CD14-positive monocyte (primary cell): ENCODE measurements around the gene TERT. TPM values are rescaled to one million over a fixed set of nuclear protein-coding genes. Genes with fewer than 3 reads are reported as not detected.

Experiments used
- DNase-seq, 3 donors: peaks; one replicate each; pipeline ENCODE4 v3.0.0-alpha.2; 2011 to 2022
- H2AFZ ChIP-seq: 2 replicates; pipeline ENCODE4 v1.6.0; 2012; ENCODE audit warnings: mild to moderate bottlenecking, low read depth, low read length, inconsistent platforms; ENCODE audit not compliant: insufficient read depth, poor library complexity, severe bottlenecking
- H3K27ac ChIP-seq, 2 donors: 1 replicate in 1 of 2; 2 replicates in 1 of 2; pipeline ENCODE4 v1.5.1; 2012 to 2013; ENCODE audit warnings: low read length in 2 of 2, control low read depth in 1 of 2, inconsistent platforms in 1 of 2, low read depth in 1 of 2, mild to moderate bottlenecking in 1 of 2
- H3K27me3 ChIP-seq, 2 donors: one replicate each; pipeline versions ENCODE4 v1.6.0 to v1.6.1; 2011 to 2013; ENCODE audit warnings: low read length in 2 of 2; ENCODE audit not compliant: control insufficient read depth in 2 of 2, insufficient read depth in 2 of 2
- H3K36me3 ChIP-seq, 2 donors: replicated peaks in 1 of 2; 1 replicate in 1 of 2; 2 replicates in 1 of 2; pipeline versions ENCODE4 v1.5.1 to v1.6.1; 2012 to 2013; ENCODE audit warnings: low read length in 2 of 2, control low read depth in 1 of 2, inconsistent platforms in 1 of 2, mild to moderate bottlenecking in 1 of 2; ENCODE audit not compliant: insufficient read depth in 2 of 2, control insufficient read depth in 1 of 2
- H3K4me1 ChIP-seq, 2 donors: 1 replicate in 1 of 2; 2 replicates in 1 of 2; pipeline versions ENCODE4 v1.5.1 to v1.6.1; 2012 to 2013; ENCODE audit warnings: low read length in 2 of 2, control low read depth in 1 of 2, inconsistent platforms in 1 of 2, mild to moderate bottlenecking in 1 of 2, moderate library complexity in 1 of 2; ENCODE audit not compliant: insufficient read depth in 2 of 2, control insufficient read depth in 1 of 2
- H3K4me2 ChIP-seq: replicated peaks from 2 replicates; pipeline ENCODE3; 2012; ENCODE audit warnings: low read length, moderate library complexity, mild to moderate bottlenecking; ENCODE audit not compliant: poor library complexity, severe bottlenecking; ENCODE audit errors: extremely low read depth
- H3K4me3 ChIP-seq, 3 experiments: fragments of 200-600 bp in 1 of 3; sonication (generic) in 1 of 3; replicated peaks in 1 of 3; 1 replicate in 2 of 3; 2 replicates in 1 of 3; pipeline ENCODE4 v1.5.1; 2011 to 2013; ENCODE audit warnings: low read length in 3 of 3, mild to moderate bottlenecking in 3 of 3, control low read depth in 2 of 3, low read depth in 2 of 3, inconsistent platforms in 1 of 3, moderate library complexity in 1 of 3
- H3K79me2 ChIP-seq: 2 replicates; pipeline ENCODE4 v1.6.0; 2012; ENCODE audit warnings: mild to moderate bottlenecking, control low read depth, inconsistent platforms, low read length, moderate library complexity; ENCODE audit not compliant: insufficient read depth
- H3K9ac ChIP-seq: 2 replicates; pipeline ENCODE4 v1.6.0; 2017; ENCODE audit warnings: low read length, mild to moderate bottlenecking; ENCODE audit not compliant: insufficient read depth, poor library complexity, severe bottlenecking
- H3K9me3 ChIP-seq, 2 donors: replicated peaks in 1 of 2; 1 replicate in 1 of 2; 2 replicates in 1 of 2; pipeline versions ENCODE4 v1.5.1 to v1.6.1; 2012 to 2013; ENCODE audit warnings: low read length in 2 of 2, control low read depth in 1 of 2; ENCODE audit not compliant: control insufficient read depth in 1 of 2, insufficient read depth in 1 of 2
- H4K20me1 ChIP-seq: 2 replicates; pipeline ENCODE4 v1.6.0; 2012; ENCODE audit warnings: mild to moderate bottlenecking, low read length, control low read depth, moderate library complexity; ENCODE audit not compliant: insufficient read depth
- H3K27ac Mint-ChIP-seq, 7 donors: one replicate each; pipeline ENCODE4 v1.8.0; 2020; ENCODE audit warnings: mild to moderate bottlenecking in 7 of 7, mixed read lengths in 7 of 7, moderate library complexity in 6 of 7, inconsistent platforms in 2 of 7
- H3K27me3 Mint-ChIP-seq, 3 donors: one replicate each; pipeline ENCODE4 v1.8.0; 2021 to 2022; ENCODE audit warnings: low read depth in 3 of 3, mild to moderate bottlenecking in 3 of 3, mixed read lengths in 3 of 3, moderate library complexity in 3 of 3, inconsistent platforms in 1 of 3
- H3K36me3 Mint-ChIP-seq, 2 donors: one replicate each; pipeline ENCODE4 v1.8.0; 2020; ENCODE audit warnings: mixed read lengths in 2 of 2, inconsistent platforms in 1 of 2, mild to moderate bottlenecking in 1 of 2
- H3K4me1 Mint-ChIP-seq: one replicate; pipeline ENCODE4 v1.8.0; 2020; ENCODE audit warnings: mild to moderate bottlenecking, mixed read lengths
- H3K4me3 Mint-ChIP-seq, 2 donors: one replicate each; pipeline ENCODE4 v1.8.0; 2020; ENCODE audit warnings: mild to moderate bottlenecking in 2 of 2, mixed read lengths in 2 of 2, moderate library complexity in 1 of 2
- H3K9me3 Mint-ChIP-seq, 7 donors: one replicate each; pipeline ENCODE4 v1.8.0; 2020 to 2022; ENCODE audit warnings: mixed read lengths in 7 of 7, mild to moderate bottlenecking in 6 of 7, moderate library complexity in 6 of 7, inconsistent platforms in 2 of 7
- WGBS: methylation state at CpG from one replicate; pipeline ENCODE4 v1.1.5; 2013; ENCODE audit warnings: missing lambda C conversion rate; ENCODE audit not compliant: insufficient coverage; 5-methylcytosine and 5-hydroxymethylcytosine counted together
- intact Hi-C, 2 donors: fragments of 100-400 bp; cut with micrococcal nuclease; formaldehyde crosslinking; loops; one replicate each; pipeline versions ENCODE4 v1.15.0 to v1.15.1; 2023
- polyA plus RNA-seq, 3 donors: library from polyadenylated mRNA; depleted of rRNA in 1 of 3; unstranded in 2 of 3; stranded (reverse) in 1 of 3; fragments of 300-500 nt in 2 of 3; fragments of >200 nt in 1 of 3; fragmentation: Illumina TruSeq in 2 of 3; gene quantifications; 1 replicate in 2 of 3; 2 replicates in 1 of 3; pipeline ENCODE4 v1.2.3, GENCODE V29; 2012 to 2021
- TF ChIP-seq, protein P1 (sequence below): fragments of 200-600 bp; IDR thresholded peaks from one replicate; pipeline ENCODE4 v1.8.0; 2022; ENCODE audit warnings: antibody characterized with exemption, mild to moderate bottlenecking

TERT gene
- polyA plus RNA-seq, 3 donors, result not detected

DNA sequence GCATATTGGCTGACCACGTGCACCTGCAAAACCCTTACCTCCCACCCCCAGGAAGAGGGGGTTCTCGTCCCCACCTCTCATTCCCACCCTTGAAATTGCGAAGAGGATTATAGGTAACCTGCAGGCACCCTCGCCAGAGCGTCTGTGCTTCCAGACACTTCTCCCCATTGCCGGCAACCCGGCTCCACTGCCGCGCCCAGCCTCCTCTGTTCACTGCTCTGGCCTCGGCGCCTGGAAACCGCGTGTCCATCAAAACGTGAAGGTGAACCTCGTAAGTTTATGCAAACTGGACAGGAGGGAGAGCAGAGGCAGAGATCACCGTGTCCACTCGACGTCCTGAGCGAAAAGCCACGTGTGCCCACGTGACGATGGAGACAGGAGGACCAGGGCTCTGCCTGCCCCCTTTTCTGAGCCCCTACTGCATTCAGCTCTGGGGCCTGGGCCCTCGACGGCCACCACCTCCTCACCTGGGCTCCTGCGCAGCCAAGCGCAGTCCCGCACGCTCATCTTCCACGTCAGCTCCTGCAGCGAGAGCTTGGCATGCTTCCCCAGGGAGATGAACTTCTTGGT lies 1.9 kb downstream of the TERT start:
- H3K4me3 Mint-ChIP-seq, result no peak overlapping the region
- Histone ChIP-seq H3K4me3 (no peak overlapping the region), H4K20me1 (no peaks in the 10 kb centered on the region), H3K9ac (no peak overlapping the region), H3K27ac (no peak overlapping the region), H3K36me3 (no peaks in the 10 kb centered on the region), H3K4me2 (no peak overlapping the region), H3K79me2 (no peaks in the 10 kb centered on the region), H3K27me3 (peaks cover 0 to 16% of the 10 kb centered on the region in 2 donors), H3K4me1 (no peaks in the 10 kb centered on the region), H3K9me3 (peaks cover 0 to 11% of the 10 kb centered on the region in 2 donors), H2AFZ (no peak overlapping the region)
- H3K36me3 Mint-ChIP-seq, result no peaks in the 10 kb centered on the region
- DNase-seq, result no peak
- intact Hi-C loops, result no loop called here
- no peaks in the 10 kb centered on the region for H3K4me1 Mint-ChIP-seq
- no peak overlapping the region for H3K27ac Mint-ChIP-seq
- H3K9me3 Mint-ChIP-seq, result peaks cover 6 to 13% (median 12%) of the 10 kb centered on the region in 7 donors
- TF ChIP-seq, protein P1, sequence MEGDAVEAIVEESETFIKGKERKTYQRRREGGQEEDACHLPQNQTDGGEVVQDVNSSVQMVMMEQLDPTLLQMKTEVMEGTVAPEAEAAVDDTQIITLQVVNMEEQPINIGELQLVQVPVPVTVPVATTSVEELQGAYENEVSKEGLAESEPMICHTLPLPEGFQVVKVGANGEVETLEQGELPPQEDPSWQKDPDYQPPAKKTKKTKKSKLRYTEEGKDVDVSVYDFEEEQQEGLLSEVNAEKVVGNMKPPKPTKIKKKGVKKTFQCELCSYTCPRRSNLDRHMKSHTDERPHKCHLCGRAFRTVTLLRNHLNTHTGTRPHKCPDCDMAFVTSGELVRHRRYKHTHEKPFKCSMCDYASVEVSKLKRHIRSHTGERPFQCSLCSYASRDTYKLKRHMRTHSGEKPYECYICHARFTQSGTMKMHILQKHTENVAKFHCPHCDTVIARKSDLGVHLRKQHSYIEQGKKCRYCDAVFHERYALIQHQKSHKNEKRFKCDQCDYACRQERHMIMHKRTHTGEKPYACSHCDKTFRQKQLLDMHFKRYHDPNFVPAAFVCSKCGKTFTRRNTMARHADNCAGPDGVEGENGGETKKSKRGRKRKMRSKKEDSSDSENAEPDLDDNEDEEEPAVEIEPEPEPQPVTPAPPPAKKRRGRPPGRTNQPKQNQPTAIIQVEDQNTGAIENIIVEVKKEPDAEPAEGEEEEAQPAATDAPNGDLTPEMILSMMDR, result no peak
- H3K27me3 Mint-ChIP-seq, result peaks cover 17 to 40% (median 23%) of the 10 kb centered on the region in 3 donors
- WGBS, result 93% methylated on average over 30 of the region's 30 CpGs

DNA sequence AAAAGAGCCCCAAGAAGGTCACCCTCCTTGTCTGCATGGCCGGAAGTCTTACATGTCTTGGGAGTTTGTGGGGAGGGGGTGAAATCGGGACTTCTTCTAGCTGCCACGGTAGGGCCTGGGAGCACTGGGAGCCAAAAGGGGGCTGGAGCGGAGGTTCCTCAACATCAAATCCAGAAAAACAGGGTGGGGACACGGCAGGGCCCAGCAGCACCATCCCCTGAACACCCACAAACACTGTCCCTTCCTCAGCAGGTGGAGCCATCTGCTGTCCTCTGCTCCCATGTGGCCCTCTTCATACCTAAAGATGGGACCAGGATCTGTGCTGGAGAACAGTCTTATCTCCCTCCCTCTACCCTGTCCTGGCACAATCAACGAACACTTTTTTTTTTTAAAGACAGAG lies 2.7 kb downstream of the TERT start:
- Mint-ChIP-seq H3K9me3 (peaks cover 7 to 14% (median 11%) of the 10 kb centered on the region in 7 donors), H3K27me3 (peaks cover 14 to 37% (median 21%) of the 10 kb centered on the region in 3 donors), H3K27ac (no peak overlapping the region), H3K4me3 (no peak overlapping the region), H3K4me1 (no peaks in the 10 kb centered on the region), H3K36me3 (no peaks in the 10 kb centered on the region)
- Histone ChIP-seq H3K4me2 (no peak overlapping the region), H3K4me3 (no peak overlapping the region), H3K79me2 (no peaks in the 10 kb centered on the region), H3K27me3 (peaks cover 0 to 16% of the 10 kb centered on the region in 2 donors), H3K9me3 (peaks cover 0 to 11% of the 10 kb centered on the region in 2 donors), H3K36me3 (no peaks in the 10 kb centered on the region), H3K4me1 (no peaks in the 10 kb centered on the region), H3K9ac (no peak overlapping the region), H3K27ac (no peak overlapping the region), H4K20me1 (no peaks in the 10 kb centered on the region), H2AFZ (no peak overlapping the region)
- TF ChIP-seq, protein P1, result no peak
- WGBS, result 100% methylated on average over 2 of the region's 6 CpGs
- no peak for DNase-seq
- intact Hi-C loops, result no loop called here
